Astrocyte of the spinal cord (primary cell): ENCODE data around the gene TESK2.

Experiments used
- DNase-seq: peaks from one replicate; pipeline ENCODE4 v3.0.0; 2011; ENCODE audit warnings: low read depth, low spot score
- H3K4me3 ChIP-seq: 2 replicates; pipeline ENCODE4 v1.5.1; 2011; ENCODE audit warnings: low read depth, mild to moderate bottlenecking, low read length, moderate library complexity
- in situ Hi-C: cut with HindIII; loops from 2 replicates; pipeline ENCODE4 v1.10.0; 2017; ENCODE audit warnings: low sequenced_read_pairs
- TF ChIP-seq, protein P1 (sequence below): IDR thresholded peaks from 2 replicates; pipeline ENCODE4 v1.5.1; 2012; ENCODE audit warnings: low read depth, mild to moderate bottlenecking, low read length, inconsistent platforms

The TESK2 gene

DNA sequence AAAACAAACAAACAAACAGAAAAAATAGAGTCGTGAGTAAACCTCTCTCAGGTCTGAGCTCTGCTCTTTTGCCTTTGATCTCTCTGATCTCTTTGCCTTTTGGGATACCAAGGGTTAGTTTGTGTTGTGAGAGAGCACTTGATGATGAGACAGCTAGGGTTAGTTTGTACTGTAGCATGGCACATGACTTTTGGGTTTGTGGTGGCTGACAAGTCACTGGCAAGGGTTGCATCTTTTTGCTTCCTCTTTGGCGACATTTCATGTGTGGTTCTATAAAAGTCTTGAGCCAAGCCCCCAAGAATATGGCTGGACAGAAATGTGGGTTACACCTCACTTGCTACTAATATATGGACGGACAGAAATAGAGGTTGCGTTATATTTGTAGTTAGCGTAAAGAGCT is 60.5 kb downstream of the TESK2 start:
- in situ Hi-C loops: no loop called here
- no peak overlapping the region for H3K4me3 ChIP-seq
- DNase-seq: no peak
- TF ChIP-seq, protein P1, sequence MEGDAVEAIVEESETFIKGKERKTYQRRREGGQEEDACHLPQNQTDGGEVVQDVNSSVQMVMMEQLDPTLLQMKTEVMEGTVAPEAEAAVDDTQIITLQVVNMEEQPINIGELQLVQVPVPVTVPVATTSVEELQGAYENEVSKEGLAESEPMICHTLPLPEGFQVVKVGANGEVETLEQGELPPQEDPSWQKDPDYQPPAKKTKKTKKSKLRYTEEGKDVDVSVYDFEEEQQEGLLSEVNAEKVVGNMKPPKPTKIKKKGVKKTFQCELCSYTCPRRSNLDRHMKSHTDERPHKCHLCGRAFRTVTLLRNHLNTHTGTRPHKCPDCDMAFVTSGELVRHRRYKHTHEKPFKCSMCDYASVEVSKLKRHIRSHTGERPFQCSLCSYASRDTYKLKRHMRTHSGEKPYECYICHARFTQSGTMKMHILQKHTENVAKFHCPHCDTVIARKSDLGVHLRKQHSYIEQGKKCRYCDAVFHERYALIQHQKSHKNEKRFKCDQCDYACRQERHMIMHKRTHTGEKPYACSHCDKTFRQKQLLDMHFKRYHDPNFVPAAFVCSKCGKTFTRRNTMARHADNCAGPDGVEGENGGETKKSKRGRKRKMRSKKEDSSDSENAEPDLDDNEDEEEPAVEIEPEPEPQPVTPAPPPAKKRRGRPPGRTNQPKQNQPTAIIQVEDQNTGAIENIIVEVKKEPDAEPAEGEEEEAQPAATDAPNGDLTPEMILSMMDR: no peak

GRCh38 chr1:45429561-45430159 is 61.3 kb downstream of the TESK2 start:
- DNase-seq: no peak
- no peak overlapping the region for H3K4me3 ChIP-seq
- in situ Hi-C loops: no loop called here
- TF ChIP-seq, protein P1: no peak

- in situ Hi-C loops: no loop called here
- H3K4me3 ChIP-seq: no peak overlapping the region
- DNase-seq: no peak
- TF ChIP-seq, protein P1: no peak
Measured at GRCh38 chr1:45423906-45424678, 66.9 kb downstream of the TESK2 start.

DNA sequence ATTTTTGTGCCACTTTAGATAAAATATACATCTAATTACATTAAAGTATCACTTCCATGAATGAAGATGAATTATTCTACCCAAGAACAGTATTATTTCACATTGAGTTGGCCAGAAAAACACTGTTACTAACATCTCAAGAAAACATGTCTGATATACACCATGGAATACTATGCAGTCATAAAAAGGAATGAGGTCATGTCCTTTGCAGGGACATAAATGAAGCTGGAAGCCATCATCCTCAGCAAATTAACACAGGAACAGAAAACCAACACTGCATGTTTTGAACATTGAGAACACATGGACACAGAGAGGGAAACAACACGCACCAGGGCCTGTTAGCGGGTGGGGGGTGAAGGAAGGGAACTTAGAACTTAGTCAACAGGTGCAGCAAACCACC is 69.0 kb downstream of the TESK2 start:
- TF ChIP-seq, protein P1: no peak
- DNase-seq: no peak
- in situ Hi-C loops: no loop called here
- no peak overlapping the region for H3K4me3 ChIP-seq

DNA sequence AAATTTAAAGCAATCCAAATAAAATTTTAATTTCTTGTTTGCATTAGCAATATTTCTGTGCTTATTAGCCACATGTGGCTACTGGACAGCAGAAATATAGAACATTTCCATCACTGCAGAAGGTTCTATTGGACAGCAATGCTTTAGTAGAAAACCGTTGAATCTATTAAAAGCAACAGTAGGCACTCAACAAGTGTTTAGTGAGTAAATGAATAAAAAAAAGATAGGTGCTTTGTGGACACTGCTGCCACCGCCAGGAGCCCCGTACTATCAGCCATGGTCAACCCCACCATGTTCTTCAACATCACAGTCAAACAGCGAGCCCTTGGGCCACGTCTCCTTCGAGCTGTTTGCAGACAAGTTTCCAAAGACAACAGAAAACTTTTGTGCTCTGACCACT is 76.2 kb downstream of the TESK2 start:
- no peak for DNase-seq
- in situ Hi-C loops: no loop called here
- TF ChIP-seq, protein P1: no peak
- H3K4me3 ChIP-seq: no peak overlapping the region

- H3K4me3 ChIP-seq: no peak overlapping the region
- TF ChIP-seq, protein P1: no peak
- no peak for DNase-seq
- in situ Hi-C loops: no loop called here
Measured at GRCh38 chr1:45412899-45413298, 78.1 kb downstream of the TESK2 start.
